ENCODE measurements around the gene SLC41A2. TPM values are rescaled to one million over a fixed set of nuclear protein-coding genes. Genes with fewer than 3 reads are reported as not detected.

SLC41A2 gene
- total RNA-seq, 1 experiment from 2014 or later = 27.3 TPM

DNA sequence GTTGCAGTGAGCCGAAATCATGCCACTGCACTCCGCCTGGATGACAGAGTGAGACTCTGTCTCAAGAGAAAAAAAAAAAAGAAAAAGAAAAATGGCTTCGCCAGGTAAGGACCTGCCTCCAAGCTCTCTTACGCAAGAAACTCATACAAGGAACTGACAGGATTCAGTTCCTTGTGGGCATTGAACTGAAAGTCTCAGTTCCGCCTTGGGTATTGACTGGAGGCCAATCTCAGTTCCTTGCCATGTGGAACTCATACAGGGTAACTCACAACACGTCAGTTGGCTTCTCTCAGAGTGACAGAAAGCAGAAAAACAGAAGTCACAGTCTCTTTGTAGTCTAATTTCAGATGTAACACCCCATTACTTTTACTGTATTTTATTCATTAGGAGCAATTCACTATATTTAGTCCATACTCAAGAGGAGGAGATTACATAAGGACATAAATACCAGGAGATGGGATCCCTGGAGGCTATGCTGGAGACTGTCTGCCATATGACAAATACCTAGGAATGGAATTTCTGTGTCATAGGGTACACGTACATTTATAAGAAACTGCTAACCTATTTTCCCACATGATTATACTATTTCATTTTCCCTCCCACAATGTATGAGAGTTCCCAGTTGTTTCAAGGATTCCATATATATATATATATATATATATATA is 16.7 kb upstream of the SLC41A2 start:
- POLR2A ChIA-PET = no interaction called here
- ATAC-seq = no peak

GRCh38 chr12:104973250-104973649 is 15.2 kb upstream of the SLC41A2 start:
- H3K4me3 ChIP-seq (ENCODE audit: low read depth in 2 of 2, low read length in 2 of 2) = no peak overlapping the region
- in situ Hi-C loops (cut with HindIII; ENCODE audit: low pct_unique_long_range_greater_than_20kb, low sequenced_read_pairs) (no loop called here), intact Hi-C loops (cut with micrococcal nuclease; ENCODE audit: unreplicated experiment) (no loop called here)
- H3K4me1 ChIP-seq (ENCODE audit: control insufficient read depth, insufficient read depth, low read length) = no peaks in the 10 kb centered on the region
- TF ChIP-seq POLR2AphosphoS5 (IDR thresholded peaks at IDR 0.05; ENCODE audit: low read depth, low read length) (no peak), SIN3A (IDR thresholded peaks at IDR 0.05; ENCODE audit: borderline replicate concordance, insufficient read depth, low read depth, low read length) (no peak), TCF7L2 (IDR thresholded peaks at IDR 0.05; ENCODE audit: low read depth, low read length) (no peak)
- TF ChIP-seq, protein P1, sequence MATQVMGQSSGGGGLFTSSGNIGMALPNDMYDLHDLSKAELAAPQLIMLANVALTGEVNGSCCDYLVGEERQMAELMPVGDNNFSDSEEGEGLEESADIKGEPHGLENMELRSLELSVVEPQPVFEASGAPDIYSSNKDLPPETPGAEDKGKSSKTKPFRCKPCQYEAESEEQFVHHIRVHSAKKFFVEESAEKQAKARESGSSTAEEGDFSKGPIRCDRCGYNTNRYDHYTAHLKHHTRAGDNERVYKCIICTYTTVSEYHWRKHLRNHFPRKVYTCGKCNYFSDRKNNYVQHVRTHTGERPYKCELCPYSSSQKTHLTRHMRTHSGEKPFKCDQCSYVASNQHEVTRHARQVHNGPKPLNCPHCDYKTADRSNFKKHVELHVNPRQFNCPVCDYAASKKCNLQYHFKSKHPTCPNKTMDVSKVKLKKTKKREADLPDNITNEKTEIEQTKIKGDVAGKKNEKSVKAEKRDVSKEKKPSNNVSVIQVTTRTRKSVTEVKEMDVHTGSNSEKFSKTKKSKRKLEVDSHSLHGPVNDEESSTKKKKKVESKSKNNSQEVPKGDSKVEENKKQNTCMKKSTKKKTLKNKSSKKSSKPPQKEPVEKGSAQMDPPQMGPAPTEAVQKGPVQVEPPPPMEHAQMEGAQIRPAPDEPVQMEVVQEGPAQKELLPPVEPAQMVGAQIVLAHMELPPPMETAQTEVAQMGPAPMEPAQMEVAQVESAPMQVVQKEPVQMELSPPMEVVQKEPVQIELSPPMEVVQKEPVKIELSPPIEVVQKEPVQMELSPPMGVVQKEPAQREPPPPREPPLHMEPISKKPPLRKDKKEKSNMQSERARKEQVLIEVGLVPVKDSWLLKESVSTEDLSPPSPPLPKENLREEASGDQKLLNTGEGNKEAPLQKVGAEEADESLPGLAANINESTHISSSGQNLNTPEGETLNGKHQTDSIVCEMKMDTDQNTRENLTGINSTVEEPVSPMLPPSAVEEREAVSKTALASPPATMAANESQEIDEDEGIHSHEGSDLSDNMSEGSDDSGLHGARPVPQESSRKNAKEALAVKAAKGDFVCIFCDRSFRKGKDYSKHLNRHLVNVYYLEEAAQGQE (IDR thresholded peaks at IDR 0.05; ENCODE audit: insufficient read depth in 1 of 2, low read depth in 2 of 2, low read length in 1 of 2) = no peak
- TF ChIP-seq, protein P2, sequence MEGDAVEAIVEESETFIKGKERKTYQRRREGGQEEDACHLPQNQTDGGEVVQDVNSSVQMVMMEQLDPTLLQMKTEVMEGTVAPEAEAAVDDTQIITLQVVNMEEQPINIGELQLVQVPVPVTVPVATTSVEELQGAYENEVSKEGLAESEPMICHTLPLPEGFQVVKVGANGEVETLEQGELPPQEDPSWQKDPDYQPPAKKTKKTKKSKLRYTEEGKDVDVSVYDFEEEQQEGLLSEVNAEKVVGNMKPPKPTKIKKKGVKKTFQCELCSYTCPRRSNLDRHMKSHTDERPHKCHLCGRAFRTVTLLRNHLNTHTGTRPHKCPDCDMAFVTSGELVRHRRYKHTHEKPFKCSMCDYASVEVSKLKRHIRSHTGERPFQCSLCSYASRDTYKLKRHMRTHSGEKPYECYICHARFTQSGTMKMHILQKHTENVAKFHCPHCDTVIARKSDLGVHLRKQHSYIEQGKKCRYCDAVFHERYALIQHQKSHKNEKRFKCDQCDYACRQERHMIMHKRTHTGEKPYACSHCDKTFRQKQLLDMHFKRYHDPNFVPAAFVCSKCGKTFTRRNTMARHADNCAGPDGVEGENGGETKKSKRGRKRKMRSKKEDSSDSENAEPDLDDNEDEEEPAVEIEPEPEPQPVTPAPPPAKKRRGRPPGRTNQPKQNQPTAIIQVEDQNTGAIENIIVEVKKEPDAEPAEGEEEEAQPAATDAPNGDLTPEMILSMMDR (IDR thresholded peaks at IDR 0.05) = no peak
- DNase-seq (ENCODE audit: low read depth, low spot score) (no peak), ATAC-seq (no peak)
- no peaks in the 10 kb centered on the region for H3K36me3 ChIP-seq (ENCODE audit: control insufficient read depth, insufficient read depth, low read length)
- CTCF ChIA-PET = no interaction called here
- H3K9me3 ChIP-seq (ENCODE audit: control insufficient read depth, insufficient read depth, low read depth, low read length) = no peaks in the 10 kb centered on the region
- POLR2A ChIA-PET = no interaction called here
- H3K27ac ChIP-seq (ENCODE audit: low read length) = no peak overlapping the region
- no TSS peak for BruUV-seq (replicated peaks)
- no peaks in the 10 kb centered on the region for H3K27me3 ChIP-seq (ENCODE audit: control insufficient read depth, insufficient read depth, low read length)

More for the DNA sequence above, 16.7 kb upstream of the SLC41A2 start:
- Histone ChIP-seq H3K9me3 (ENCODE audit: control insufficient read depth, insufficient read depth, low read depth, low read length) (no peaks in the 10 kb centered on the region), H3K27me3 (ENCODE audit: control insufficient read depth, insufficient read depth, low read length) (no peaks in the 10 kb centered on the region), H3K27ac (ENCODE audit: low read length) (no peak overlapping the region), H3K36me3 (ENCODE audit: control insufficient read depth, insufficient read depth, low read length) (no peaks in the 10 kb centered on the region), H3K4me3 (ENCODE audit: low read depth in 2 of 2, low read length in 2 of 2) (no peak overlapping the region), H3K4me1 (ENCODE audit: control insufficient read depth, insufficient read depth, low read length) (no peaks in the 10 kb centered on the region)
- in situ Hi-C loops (cut with HindIII; ENCODE audit: low pct_unique_long_range_greater_than_20kb, low sequenced_read_pairs) = no loop called here
- CTCF ChIA-PET = no interaction called here
- no TSS peak for BruUV-seq (replicated peaks)
- intact Hi-C loops (cut with micrococcal nuclease; ENCODE audit: unreplicated experiment) = no loop called here
- DNase-seq (ENCODE audit: low read depth, low spot score) = no peak
- TF ChIP-seq, protein P2 (IDR thresholded peaks at IDR 0.05) = no peak
- TF ChIP-seq, protein P1 (IDR thresholded peaks at IDR 0.05; ENCODE audit: insufficient read depth in 1 of 2, low read depth in 2 of 2, low read length in 1 of 2) = no peak
- TF ChIP-seq POLR2AphosphoS5 (IDR thresholded peaks at IDR 0.05; ENCODE audit: low read depth, low read length) (no peak), TCF7L2 (IDR thresholded peaks at IDR 0.05; ENCODE audit: low read depth, low read length) (no peak), SIN3A (IDR thresholded peaks at IDR 0.05; ENCODE audit: borderline replicate concordance, insufficient read depth, low read depth, low read length) (no peak)

All from Panc1 (cell line).